GM12878 (cell line): ENCODE measurements around the gene AGPAT2. TPM values are rescaled to one million over a fixed set of nuclear protein-coding genes. Genes with fewer than 3 reads are reported as not detected.
A peak's percentile ranks its signal among the peaks of the same experiment; 100 is the strongest.

Experiments used
- ATAC-seq: fragments of 200-7000 bp; cut with Tn5 transposase; 3 replicates; pipeline ENCODE4 v1.9.1; 2020; ENCODE audit warnings: mild to moderate bottlenecking, moderate library complexity
- BruUV-seq: library from RNA; stranded (reverse); fragments of 400-500 nt; replicated peaks from 2 replicates; lab custom pipeline; 2021; lab: Mats Ljungman, UMichigan
- CTCF ChIA-PET: fragments of 300-600 bp; sonication (Branson Sonifier 250); formaldehyde crosslinking; extraction: SDS; loops from one replicate; lab custom pipeline; 2021; ENCODE audit warnings: inconsistent platforms; lab: Yijun Ruan, JAX
- POLR2A ChIA-PET: fragments of 350-600 bp; formaldehyde crosslinking; extraction: SDS; loops from one replicate; lab custom pipeline; 2021; ENCODE audit warnings: inconsistent platforms; lab: Charles Lee
- RAD21 ChIA-PET: fragments of 300-600 bp; sonication (Branson Sonifier 250); formaldehyde crosslinking; loops from one replicate; lab custom pipeline; 2023; ENCODE audit warnings: antibody characterized with exemption; ENCODE audit not compliant: unreplicated experiment; lab: Charles Lee
- SMC1A ChIA-PET: fragments of 300-600 bp; sonication (Branson Sonifier 250); formaldehyde crosslinking; loops from one replicate; lab custom pipeline; 2023; ENCODE audit not compliant: unreplicated experiment, uncharacterized antibody; lab: Charles Lee
- DNase-seq: peaks from one replicate; pipeline ENCODE4 v3.0.0-alpha.2; 2011; ENCODE audit warnings: low read depth, low spot score
- FAIRE-seq: peaks from 3 replicates; lab custom pipeline; 2011; peaks lifted over from hg19 to GRCh38; lab: Jason Lieb, UNC
- H2AFZ ChIP-seq: 2 replicates; pipeline ENCODE4 v1.6.0; 2011; ENCODE audit warnings: low read depth, low read length, control low read depth; ENCODE audit not compliant: control insufficient read depth
- H3K27ac ChIP-seq: 2 replicates; pipeline ENCODE4 v1.5.1; 2011; ENCODE audit warnings: control low read depth; ENCODE audit not compliant: control insufficient read depth, insufficient read depth
- H3K27me3 ChIP-seq, 2 experiments: replicated peaks in 1 of 2; 2 replicates each; pipeline versions ENCODE4 v1.6.0 to v1.6.1; 2011; ENCODE audit warnings: low read length in 1 of 2; ENCODE audit not compliant: control insufficient read depth in 2 of 2, insufficient read depth in 2 of 2
- H3K36me3 ChIP-seq, 2 experiments: 2 replicates each; pipeline ENCODE4 v1.5.1; 2011; ENCODE audit warnings: low read length in 1 of 2; ENCODE audit not compliant: control insufficient read depth in 2 of 2, insufficient read depth in 2 of 2
- H3K4me1 ChIP-seq: 2 replicates; pipeline ENCODE4 v1.6.1; 2011; ENCODE audit warnings: mild to moderate bottlenecking, low read length, moderate library complexity, mixed read lengths; ENCODE audit not compliant: control insufficient read depth, insufficient read depth
- H3K4me2 ChIP-seq: 2 replicates; pipeline ENCODE4 v1.6.0; 2011; ENCODE audit warnings: control low read depth; ENCODE audit not compliant: control insufficient read depth, insufficient read depth
- H3K4me3 ChIP-seq: fragments of 200-600 bp; sonication (generic); 2 replicates; pipeline ENCODE4 v1.5.1; 2016
- H3K79me2 ChIP-seq: 2 replicates; pipeline ENCODE4 v1.6.0; 2011; ENCODE audit warnings: low read length; ENCODE audit not compliant: control insufficient read depth, insufficient read depth
- H3K9ac ChIP-seq: 2 replicates; pipeline ENCODE4 v1.8.0; 2011; ENCODE audit warnings: low read length, control low read depth, mixed read lengths; ENCODE audit not compliant: control insufficient read depth, insufficient read depth
- H3K9me3 ChIP-seq: replicated peaks from 3 replicates; pipeline ENCODE4 v1.5.1; 2011; ENCODE audit warnings: mild to moderate bottlenecking, low read length; ENCODE audit not compliant: control insufficient read depth, insufficient read depth
- H4K20me1 ChIP-seq: 2 replicates; pipeline ENCODE4 v1.6.0; 2011; ENCODE audit not compliant: control insufficient read depth, insufficient read depth
- GATAD2B ChIP-seq: fragments of 450-650 bp; conservative IDR thresholded peaks from 2 replicates; pipeline ENCODE4 v1.6.1; 2017; ENCODE audit warnings: low read depth, mild to moderate bottlenecking, moderate library complexity
- HDAC6 ChIP-seq: fragments of 200-600 bp; sonication (generic); IDR thresholded peaks from one replicate; pipeline ENCODE4 v1.8.0; 2017; ENCODE audit warnings: antibody characterized with exemption; ENCODE audit not compliant: unreplicated experiment
- IKZF2 ChIP-seq, 2 experiments: fragments of 450-650 bp; IDR thresholded peaks; 2 replicates each; pipeline ENCODE4 v1.6.1; 2017; ENCODE audit warnings: mild to moderate bottlenecking in 2 of 2, moderate library complexity in 2 of 2
- PAX5 ChIP-seq: IDR thresholded peaks from 2 replicates; pipeline ENCODE4 v1.6.1; 2011; ENCODE audit warnings: low read depth, low read length, borderline replicate concordance
- PAX8 ChIP-seq: fragments of 450-650 bp; IDR thresholded peaks from 2 replicates; pipeline ENCODE4 v1.6.1; 2017; ENCODE audit warnings: mild to moderate bottlenecking, moderate library complexity
- REST ChIP-seq: IDR thresholded peaks from 2 replicates; pipeline ENCODE4 v1.6.1; 2012; ENCODE audit warnings: mild to moderate bottlenecking, low read depth, low read length
- SUPT20H ChIP-seq: IDR thresholded peaks from 2 replicates; pipeline ENCODE4 v1.6.1; 2011; ENCODE audit warnings: low read depth, mild to moderate bottlenecking, low read length, moderate library complexity, borderline replicate concordance; ENCODE audit not compliant: control insufficient read depth
- SUZ12 ChIP-seq: fragments of 200-600 bp; sonication (generic); IDR thresholded peaks from one replicate; pipeline ENCODE4 v1.6.1; 2018; ENCODE audit warnings: antibody characterized with exemption, mild to moderate bottlenecking; ENCODE audit not compliant: unreplicated experiment
- TARDBP ChIP-seq: IDR thresholded peaks from 2 replicates; pipeline ENCODE4 v1.6.1; 2016; ENCODE audit warnings: borderline replicate concordance
- YY1 ChIP-seq: IDR thresholded peaks from 2 replicates; pipeline ENCODE4 v1.6.1; 2011; ENCODE audit warnings: low read depth, mild to moderate bottlenecking, low read length
- ZSCAN29 ChIP-seq: fragments of 450-650 bp; IDR thresholded peaks from 2 replicates; pipeline ENCODE4 v1.6.1; 2017; ENCODE audit warnings: mild to moderate bottlenecking, moderate library complexity
- WGBS: methylation state at CpG from one replicate; pipeline ENCODE4 v1.1.6; 2016; ENCODE audit warnings: low lambda C conversion rate; ENCODE audit not compliant: insufficient replicate concordance, insufficient coverage; ENCODE audit errors: missing lambda C conversion rate; 5-methylcytosine and 5-hydroxymethylcytosine counted together
- in situ Hi-C: fragments of 300-500 bp; cut with MboI; formaldehyde crosslinking; loops from 9 replicates; pipeline ENCODE4 v1.14.3; 2018; ENCODE audit warnings: mixed read lengths
- intact Hi-C: fragments of 100-400 bp; cut with micrococcal nuclease; formaldehyde crosslinking; loops from one replicate; pipeline ENCODE4 v1.14.2; 2022; ENCODE audit not compliant: unreplicated experiment
- polyA plus RNA-seq, 11 experiments: library from polyadenylated mRNA; depleted of rRNA in 4 of 11; unstranded in 6 of 11; stranded (reverse) in 5 of 11; fragments of >200 nt; fragmentation: Nextera tagmentation in 4 of 11; fragmentation: Illumina TruSeq in 1 of 11; extraction: Ambion mirVana in 4 of 11; extraction: Trizol in 1 of 11; gene quantifications; 1 replicate in 1 of 11; 2 replicates in 10 of 11; pipeline versions ENCODE4 v1.2.1 to v1.2.3, GENCODE V29; 2011 to 2016; ENCODE audit warnings: inconsistent platforms in 2 of 11, missing spikeins in 2 of 11, low read depth in 1 of 11
- total RNA-seq, 4 experiments: library from RNA; depleted of rRNA in 3 of 4; stranded (reverse); fragments of >200 nt in 3 of 4; fragmentation: Illumina TruSeq in 1 of 4; extraction: Trizol in 1 of 4; gene quantifications; 2 replicates each; pipeline versions ENCODE4 v1.2.1 to v1.2.3, GENCODE V29; 2013 to 2021

Gene AGPAT2
- total and polyA plus RNA-seq, 10 of the 15 experiments (the other 5 are each of a cell fraction or from before 2014, with no cell fraction given), result 0.10 to 28.5 (median 18.2) TPM

- Histone ChIP-seq H3K4me3 (no peak overlapping the region), H2AFZ (no peak overlapping the region), H3K9ac (no peak overlapping the region), H4K20me1 (no peaks in the 10 kb centered on the region), H3K36me3 (no peaks in the 10 kb centered on the region), H3K9me3 (no peaks in the 10 kb centered on the region), H3K27ac (no peak overlapping the region), H3K27me3 (peaks cover 0 to 5% of the 10 kb centered on the region in 2 experiments; a peak in 3 of 4 replicates), H3K4me2 (no peak overlapping the region), H3K79me2 (no peaks in the 10 kb centered on the region), H3K4me1 (peaks cover 12% of the 10 kb centered on the region)
- in situ Hi-C loops, result no loop called here
- SMC1A ChIA-PET, result no interaction called here
- no peak for DNase-seq
- POLR2A ChIA-PET, result no interaction called here
- no peak for ATAC-seq
- TF ChIP-seq GATAD2B, result no peak
- no peak for FAIRE-seq
- intact Hi-C loops, result no loop called here
- RAD21 ChIA-PET, result no interaction called here
- BruUV-seq, result no TSS peak
- 24% methylated on average over 16 of the region's 16 CpGs for WGBS
- CTCF ChIA-PET, result interaction anchor here (0.9 to 1.1 kb wide), 2 partner anchors 23 to 163 kb away, joined by 3 read pairs; no protein-coding TSS in a partner anchor
Observed at GRCh38 chr9:136648751-136649150, 38.5 kb downstream of the AGPAT2 start.

- no peak for ATAC-seq
- Histone ChIP-seq H3K4me3 (no peak overlapping the region), H3K9ac (no peak overlapping the region), H4K20me1 (no peaks in the 10 kb centered on the region), H3K9me3 (no peaks in the 10 kb centered on the region), H2AFZ (peak overlapping the region; percentile 58), H3K79me2 (no peaks in the 10 kb centered on the region), H3K36me3 (no peaks in the 10 kb centered on the region), H3K4me1 (peaks cover 12% of the 10 kb centered on the region), H3K27me3 (peaks cover 0 to 5% of the 10 kb centered on the region in 2 experiments; a peak in 3 of 4 replicates), H3K4me2 (no peak overlapping the region), H3K27ac (no peak overlapping the region)
- BruUV-seq, result no TSS peak
- POLR2A ChIA-PET, result no interaction called here
- intact Hi-C loops (no loop called here), in situ Hi-C loops (no loop called here)
- CTCF ChIA-PET, result interaction anchor here (0.6 to 2.1 kb wide), 4 partner anchors 15 to 161 kb away, joined by 3 to 10 read pairs (median 4); no protein-coding TSS in a partner anchor
- RAD21 ChIA-PET, result interaction anchor here (0.6 to 2.0 kb wide), 2 partner anchors 158 to 163 kb away, joined by 3 to 5 read pairs; no protein-coding TSS in a partner anchor
- no peak for FAIRE-seq
- DNase-seq, result no peak
- WGBS, result 27% methylated on average over 29 of the region's 29 CpGs
- SMC1A ChIA-PET, result interaction anchor here (0.6 to 1.0 kb wide), 4 partner anchors 159 to 403 kb away, joined by 3 read pairs; no protein-coding TSS in a partner anchor
- TF ChIP-seq SUPT20H (no peak), SUZ12 (no peak), PAX5 (no peak), ZSCAN29 (no peak), REST (no peak), TARDBP (no peak), IKZF2 (IDR thresholded peaks at IDR 0.05) (no peak), PAX8 (no peak), YY1 (no peak), HDAC6 (no peak)
Observed at GRCh38 chr9:136646827-136647711, 40.2 kb downstream of the AGPAT2 start.
